K562 (cell line): ENCODE measurements around the gene SNRPA. TPM values are rescaled to one million over a fixed set of nuclear protein-coding genes. Genes with fewer than 3 reads are reported as not detected.

Source experiments
- ARID4B ChIP-seq: sonication (generic); formaldehyde crosslinking; IDR thresholded peaks from 2 replicates; pipeline ENCODE4 v1.8.0; 2022; ENCODE audit warnings: mild to moderate bottlenecking, missing genetic modification reagents
- CREBBP ChIP-seq: IDR thresholded peaks from one replicate; pipeline ENCODE4 v1.6.1; 2012; ENCODE audit warnings: low read depth, mild to moderate bottlenecking, control low read depth, inconsistent platforms, low read length
- ETV5 ChIP-seq: sonication (generic); formaldehyde crosslinking; IDR thresholded peaks from 2 replicates; pipeline ENCODE4 v1.4.0; 2020; ENCODE audit warnings: low read depth, mild to moderate bottlenecking, missing genetic modification reagents
- FIP1L1 ChIP-seq: fragments of 200-400 bp; formaldehyde crosslinking; IDR thresholded peaks from 2 replicates; pipeline ENCODE4 v1.6.1; 2018; ENCODE audit warnings: mild to moderate bottlenecking, low read depth, low read length; ENCODE audit not compliant: poor library complexity, severe bottlenecking
- GABPA ChIP-seq: fragments of 200-800 bp; sonication (Bioruptor generic); conservative IDR thresholded peaks from 2 replicates; pipeline ENCODE4 v1.6.1; 2016; ENCODE audit warnings: low read depth, missing genetic modification characterization, missing compliant biosample characterization
- GATA2 ChIP-seq: sonication (generic); formaldehyde crosslinking; IDR thresholded peaks from 2 replicates; pipeline ENCODE4 v1.4.0; 2020; ENCODE audit warnings: mild to moderate bottlenecking, missing genetic modification reagents
- JUNB ChIP-seq: fragments of 450-650 bp; formaldehyde crosslinking; conservative IDR thresholded peaks from 2 replicates; pipeline ENCODE4 v1.4.0; 2020; ENCODE audit warnings: mild to moderate bottlenecking
- PBX2 ChIP-seq, 2 experiments: IDR thresholded peaks in 1 of 2; conservative IDR thresholded peaks in 1 of 2; 2 replicates each; pipeline ENCODE4 v1.6.1; 2016; ENCODE audit warnings: low read depth in 2 of 2, mild to moderate bottlenecking in 1 of 2, missing compliant biosample characterization in 1 of 2, missing genetic modification characterization in 1 of 2, moderate library complexity in 1 of 2
- RBM34 ChIP-seq: fragments of 200-400 bp; formaldehyde crosslinking; IDR thresholded peaks from 2 replicates; pipeline ENCODE4 v1.6.1; 2018; ENCODE audit warnings: low read length, borderline replicate concordance; ENCODE audit not compliant: insufficient read depth
- TOE1 ChIP-seq, 2 experiments: fragments of 450-650 bp in 1 of 2; sonication (generic) in 1 of 2; formaldehyde crosslinking in 1 of 2; IDR thresholded peaks; 2 replicates each; pipeline versions ENCODE4 v1.7.1 to v1.8.0; 2016 to 2022; ENCODE audit warnings: borderline replicate concordance in 2 of 2, mild to moderate bottlenecking in 2 of 2, antibody characterized with exemption in 1 of 2, inconsistent platforms in 1 of 2, low read depth in 1 of 2, missing genetic modification reagents in 1 of 2, moderate library complexity in 1 of 2
- USF1 ChIP-seq: sonication (generic); formaldehyde crosslinking; IDR thresholded peaks from 2 replicates; pipeline ENCODE4 v1.9.0; 2022; ENCODE audit warnings: mild to moderate bottlenecking, missing genetic modification reagents
- YY1 ChIP-seq, 3 experiments: IDR thresholded peaks; 2 replicates each; pipeline ENCODE4 v1.6.1; 2011; ENCODE audit warnings: low read length in 2 of 3, mild to moderate bottlenecking in 2 of 3, moderate library complexity in 2 of 3, borderline replicate concordance in 1 of 3, control low read depth in 1 of 3, low read depth in 1 of 3; ENCODE audit not compliant: insufficient read depth in 3 of 3, insufficient replicate concordance in 2 of 3, control insufficient read depth in 1 of 3, insufficient read length in 1 of 3; ENCODE audit errors: extremely low read depth in 1 of 3
- ZNF134 ChIP-seq: fragments of 250-450 bp; sonication (Bioruptor Pico); conservative IDR thresholded peaks from 2 replicates; pipeline ENCODE4 v1.4.0; 2020
- ZNF639 ChIP-seq, 2 experiments: fragments of 200-800 bp in 1 of 2; sonication (Bioruptor generic) in 1 of 2; sonication (generic) in 1 of 2; formaldehyde crosslinking in 1 of 2; IDR thresholded peaks in 1 of 2; conservative IDR thresholded peaks in 1 of 2; 2 replicates each; pipeline versions ENCODE4 v1.5.0 to v1.6.1; 2016 to 2020; ENCODE audit warnings: missing compliant biosample characterization in 1 of 2, missing genetic modification characterization in 1 of 2, missing genetic modification reagents in 1 of 2
- polyA plus RNA-seq, 8 experiments: library from polyadenylated mRNA; depleted of rRNA in 4 of 8; stranded (reverse) in 5 of 8; unstranded in 3 of 8; fragments of >200 nt; fragmentation: Nextera tagmentation in 2 of 8; fragmentation: Illumina TruSeq in 1 of 8; extraction: Ambion mirVana in 2 of 8; extraction: Trizol in 1 of 8; gene quantifications; 2 replicates each; pipeline versions ENCODE4 v1.2.1 to v1.2.3, GENCODE V29; 2011 to 2014; ENCODE audit warnings: inconsistent platforms in 1 of 8, missing spikeins in 1 of 8
- total RNA-seq, 7 experiments: library from RNA; depleted of rRNA in 6 of 7; stranded (reverse); fragments of >200 nt in 6 of 7; fragmentation: Illumina TruSeq in 2 of 7; extraction: Trizol in 2 of 7; gene quantifications; 2 replicates each; pipeline versions ENCODE4 v1.2.1 to v1.2.3, GENCODE V29; 2011 to 2021; ENCODE audit warnings: low replicate concordance in 1 of 7

Gene SNRPA
- total and polyA plus RNA-seq, 9 of the 15 experiments (the other 6 are each of a cell fraction or from before 2014, with no cell fraction given), result 16.3 to 311 (median 193) TPM

- no peak for TF ChIP-seq RBM34
- TF ChIP-seq PBX2 (CRISPR knock-in tag; IDR thresholded peaks at IDR 0.05; ENCODE audit: low read depth), result no peak
- TF ChIP-seq PBX2 (tag; conservative IDR thresholded peaks at IDR 0.05; ENCODE audit: low read depth), result peak; percentile 60
- TF ChIP-seq TOE1 (IDR thresholded peaks at IDR 0.05; ENCODE audit: borderline replicate concordance), result no peak; the same call in 1 of the 2 replicates
- TF ChIP-seq TOE1 (CRISPR knock-in tag; IDR thresholded peaks at IDR 0.05; ENCODE audit: borderline replicate concordance, low read depth), result no peak
- peak; percentile 92 for TF ChIP-seq GABPA (tag)
- TF ChIP-seq ARID4B (CRISPR knock-in tag), result peak; percentile 73
- no peak for TF ChIP-seq ZNF134 (CRISPR knock-in tag)
- peak; percentile 35 to 89 (median 84) for TF ChIP-seq YY1 (IDR thresholded peaks at IDR 0.05; ENCODE audit: borderline replicate concordance in 1 of 3, control insufficient read depth in 1 of 3, extremely low read depth in 1 of 3, insufficient read depth in 3 of 3, insufficient read length in 1 of 3, insufficient replicate concordance in 2 of 3, low read depth in 1 of 3, low read length in 2 of 3)
- no peak for TF ChIP-seq JUNB (CRISPR knock-in tag)
- peak; percentile 86 for TF ChIP-seq ETV5 (CRISPR knock-in tag)
- no peak for TF ChIP-seq CREBBP
- no peak for TF ChIP-seq FIP1L1
- TF ChIP-seq ZNF639 (CRISPR knock-in tag; conservative IDR thresholded peaks at IDR 0.05 in 1 of 2, IDR thresholded peaks at IDR 0.05 in 1 of 2), result peak in 1 of 2 experiments; percentile 74; a peak in 2 of 4 replicates
- TF ChIP-seq GATA2, result no peak
- peak; percentile 53; the same call in 1 of the 2 replicates for TF ChIP-seq USF1 (CRISPR knock-in tag)
Observed at GRCh38 chr19:40777937-40778705, 27.1 kb downstream of the SNRPA start, which contains the start of gene RAB4B (continued).
